Kidney tubule cell (primary cell): Measurements from ENCODE around the gene BCAR1.
"Not testable (repeated sequence)": the region's sequence is repeated elsewhere in the genome, so short reads cannot be mapped to it uniquely, and the experiment has no call there.

ENCODE experiments used
- DNase-seq: peaks from one replicate; pipeline ENCODE4 v3.0.0-alpha.2; 2018; ENCODE audit warnings: low spot score

BCAR1 gene

DNA sequence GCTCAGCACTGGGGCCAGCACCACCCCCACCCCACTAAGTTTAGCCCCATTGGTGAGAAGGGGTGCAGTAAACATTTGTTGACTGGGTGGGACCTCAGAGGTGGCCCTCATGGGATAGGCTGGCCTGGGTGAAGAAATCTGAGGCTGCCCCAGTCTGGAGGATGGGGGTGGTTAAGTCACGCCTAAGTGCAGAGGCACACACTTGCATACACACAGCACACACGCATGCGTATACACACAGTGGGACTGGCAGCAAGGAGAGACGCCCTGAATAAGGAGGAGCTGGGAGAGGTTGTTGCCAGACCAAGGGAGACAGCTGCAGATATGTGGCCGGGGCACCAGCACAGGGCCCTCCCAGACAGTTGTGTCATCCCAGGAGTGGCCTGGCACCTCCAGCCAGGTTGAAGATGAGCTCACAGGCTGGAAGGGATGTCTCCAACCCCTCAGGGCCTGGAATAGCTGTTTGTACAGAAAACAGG is 3.0 kb upstream of the BCAR1 start:
- DNase-seq, result peak; percentile 80

DNA sequence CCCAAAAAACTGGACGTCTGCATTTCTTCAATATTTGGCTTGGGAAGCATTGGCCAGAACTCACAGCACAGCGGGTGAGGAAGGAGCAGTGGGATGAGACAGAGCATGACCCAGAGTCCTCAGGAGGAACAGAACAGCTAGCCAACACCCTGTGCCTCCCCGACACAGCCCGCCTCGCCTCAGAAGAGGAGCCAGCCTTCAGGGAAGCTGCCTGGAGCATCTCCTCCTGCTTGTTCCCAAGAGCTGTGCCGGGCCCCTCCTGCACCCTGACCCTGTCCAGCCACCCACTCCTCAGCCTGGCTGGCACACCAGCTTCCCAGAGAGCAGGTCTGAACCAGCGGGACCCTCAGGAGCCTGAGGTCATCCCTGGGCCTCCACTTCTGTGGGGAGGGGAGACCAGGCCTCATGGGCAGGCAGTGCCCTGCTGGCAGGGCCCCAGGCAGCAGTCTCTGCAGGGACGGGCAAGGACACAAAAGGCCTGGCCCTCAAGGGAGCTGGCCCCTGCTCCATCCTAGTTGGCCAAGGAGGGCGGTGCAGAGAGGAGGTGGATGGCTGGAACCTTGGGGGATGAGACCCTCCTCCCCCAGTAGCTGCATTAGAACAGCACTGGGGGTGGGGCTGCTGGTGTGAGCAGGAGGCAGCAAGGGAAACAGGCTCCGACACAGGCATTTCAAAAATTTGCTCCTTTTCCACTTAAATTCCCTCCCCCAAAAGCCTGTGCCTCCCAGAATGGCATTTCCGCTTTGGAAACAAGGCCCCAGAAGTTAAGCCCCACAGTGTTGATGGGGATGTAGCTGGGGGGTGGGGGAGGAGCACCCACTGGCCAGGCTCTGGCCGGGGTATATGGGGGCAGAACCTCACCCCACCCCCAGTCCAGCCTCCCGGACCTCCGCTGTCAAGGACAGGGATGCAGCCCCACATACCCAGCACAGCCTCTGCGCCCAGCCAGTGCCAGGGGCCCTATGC is 1.8 kb upstream of the BCAR1 start:
- DNase-seq, result peak; percentile 36

DNA sequence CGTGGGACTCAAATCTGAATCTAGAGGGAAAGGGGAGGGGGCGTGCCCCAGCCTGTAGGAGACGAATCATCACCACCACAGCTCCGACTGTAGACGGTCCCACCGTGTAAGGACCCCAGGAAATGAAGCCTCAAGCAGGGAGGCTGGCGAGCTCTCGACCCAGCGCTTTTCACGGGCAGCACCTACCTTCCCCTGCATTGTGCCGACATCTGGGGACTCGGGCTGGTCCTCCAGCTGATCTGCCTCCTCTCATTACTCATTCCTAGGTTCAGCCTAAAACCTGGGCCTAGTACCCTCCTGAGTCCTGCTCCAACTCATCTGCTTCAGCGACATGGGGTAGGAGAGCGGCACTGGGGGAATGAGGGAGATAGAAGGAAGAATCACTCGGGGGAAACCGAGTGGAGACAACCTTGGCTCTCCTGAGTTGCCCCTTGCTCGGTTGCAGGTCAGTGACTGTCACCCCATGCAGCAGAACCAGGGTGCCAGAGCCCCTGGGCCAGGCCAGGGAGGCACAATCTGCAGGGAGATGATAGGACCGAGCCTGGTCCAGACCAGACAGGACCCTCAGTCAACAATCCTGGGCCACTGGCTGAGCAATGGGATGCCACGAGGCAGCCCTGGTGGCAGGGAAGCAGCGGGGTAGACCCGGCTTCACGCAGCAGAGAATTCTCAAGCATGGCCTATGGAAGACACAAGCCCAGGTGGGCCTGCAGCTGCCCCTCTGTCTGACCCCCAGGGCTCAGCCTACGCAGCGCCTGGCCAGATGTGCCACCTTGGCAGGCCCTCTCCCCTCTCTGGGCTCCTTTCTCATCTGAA is 833 bp upstream of the BCAR1 start:
- DNase-seq, result no peak

GRCh38 chr16:75250809-75251279 is 580 bp downstream of the BCAR1 start:
- DNase-seq, result peak; percentile 70

- peak; percentile 53 for DNase-seq
Observed at GRCh38 chr16:75250089-75250808, 1.2 kb downstream of the BCAR1 start.

DNA sequence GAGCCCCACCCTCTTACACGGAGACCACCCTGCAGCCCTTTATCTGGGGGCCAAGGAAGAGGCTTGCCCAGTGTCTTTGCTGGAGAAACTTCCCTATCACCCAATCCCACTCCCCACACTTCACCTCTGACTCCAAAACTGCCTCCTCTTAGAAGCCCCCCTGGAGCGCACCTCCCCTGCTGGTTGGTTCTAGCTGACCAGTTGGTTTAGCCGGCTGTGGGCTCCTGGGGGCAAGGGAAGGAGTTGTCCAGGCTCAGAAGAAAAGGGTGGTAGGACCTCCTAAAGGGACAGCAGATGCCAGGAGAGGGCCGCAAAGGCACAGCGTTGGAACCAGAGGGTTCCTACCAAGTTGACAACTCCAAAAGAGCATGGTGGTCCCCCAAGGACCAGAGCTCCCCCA is 2.0 kb downstream of the BCAR1 start:
- no peak for DNase-seq

DNA sequence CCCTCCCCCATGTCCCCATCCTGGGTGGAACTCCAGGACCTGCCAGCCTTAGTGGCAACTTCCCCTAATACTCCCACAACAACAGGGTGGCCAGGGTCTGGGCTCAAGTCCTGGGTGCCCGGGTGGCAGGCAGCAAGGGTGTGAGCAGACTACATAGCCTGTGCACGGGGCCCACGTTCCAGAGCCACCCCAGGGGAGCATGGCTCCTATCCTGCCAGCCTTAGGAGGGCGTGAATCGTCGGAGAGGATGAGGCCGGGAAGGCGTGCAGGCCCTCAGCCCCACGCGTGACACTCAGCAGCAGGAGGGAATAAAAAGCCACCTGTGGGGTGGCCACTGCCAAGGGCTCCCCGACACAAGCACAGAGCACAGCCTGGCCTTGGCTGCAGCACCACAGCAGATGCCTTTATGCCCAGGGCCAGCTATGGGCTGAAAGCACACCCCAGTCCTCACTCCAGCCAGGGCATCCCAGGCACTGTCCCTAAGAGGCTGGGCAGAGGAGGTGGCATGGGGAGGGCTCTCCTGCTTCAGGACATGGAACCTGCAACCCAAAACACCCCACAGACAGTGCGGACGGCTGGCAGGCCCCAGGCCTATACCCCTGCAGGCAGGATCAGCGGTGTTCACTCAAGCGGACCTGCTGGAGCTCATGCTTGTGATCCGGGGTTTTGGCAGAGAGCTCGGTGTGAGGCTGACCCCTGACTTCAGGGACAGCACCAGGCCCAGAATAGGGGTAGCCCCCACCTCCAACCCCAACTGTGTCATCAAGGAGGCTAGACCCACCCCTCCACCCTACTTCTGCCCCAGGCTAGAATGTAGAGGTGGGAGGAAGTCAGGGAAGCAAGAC is 2.7 kb downstream of the BCAR1 start:
- DNase-seq, result peak; percentile 64

DNA sequence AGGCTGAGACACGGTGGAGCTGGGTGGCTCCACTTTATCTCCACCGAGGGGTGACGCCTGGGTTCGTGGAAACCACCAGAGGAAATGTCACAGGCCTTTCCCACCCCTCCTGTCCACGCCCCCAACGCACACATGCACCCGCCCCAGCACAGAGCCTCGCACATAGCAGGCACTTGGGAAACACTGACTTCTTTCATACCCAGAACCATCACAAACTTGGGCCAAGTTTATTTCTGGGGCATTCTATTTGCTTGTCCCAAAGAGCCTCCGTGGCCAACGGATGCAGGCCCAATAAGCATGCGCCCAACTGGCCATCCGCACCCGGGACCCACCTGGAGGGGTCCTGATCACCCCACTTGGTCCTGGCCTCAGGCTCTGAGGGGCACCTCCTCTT is 3.3 kb downstream of the BCAR1 start:
- no peak for DNase-seq

DNA sequence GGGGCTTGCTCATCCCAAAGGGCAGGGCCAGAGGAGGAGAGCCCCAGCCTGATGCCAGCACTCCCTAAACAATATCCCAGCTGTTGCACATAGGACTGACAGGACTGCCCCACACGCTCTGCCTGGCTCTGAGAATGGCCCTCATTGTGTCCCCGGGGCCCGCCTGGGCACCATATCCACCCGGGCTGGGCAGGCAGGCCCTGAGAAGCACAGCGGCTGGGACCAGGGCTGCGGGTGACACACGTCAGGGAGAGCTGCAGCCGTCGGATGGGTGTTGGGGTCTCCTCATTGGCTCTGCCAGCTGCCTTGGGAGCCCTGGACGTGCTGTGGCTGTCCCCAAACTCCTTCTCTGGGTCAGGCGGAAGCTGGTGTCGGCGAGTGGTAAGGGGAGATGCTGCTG is 4.2 kb downstream of the BCAR1 start:
- DNase-seq, result no peak

DNA sequence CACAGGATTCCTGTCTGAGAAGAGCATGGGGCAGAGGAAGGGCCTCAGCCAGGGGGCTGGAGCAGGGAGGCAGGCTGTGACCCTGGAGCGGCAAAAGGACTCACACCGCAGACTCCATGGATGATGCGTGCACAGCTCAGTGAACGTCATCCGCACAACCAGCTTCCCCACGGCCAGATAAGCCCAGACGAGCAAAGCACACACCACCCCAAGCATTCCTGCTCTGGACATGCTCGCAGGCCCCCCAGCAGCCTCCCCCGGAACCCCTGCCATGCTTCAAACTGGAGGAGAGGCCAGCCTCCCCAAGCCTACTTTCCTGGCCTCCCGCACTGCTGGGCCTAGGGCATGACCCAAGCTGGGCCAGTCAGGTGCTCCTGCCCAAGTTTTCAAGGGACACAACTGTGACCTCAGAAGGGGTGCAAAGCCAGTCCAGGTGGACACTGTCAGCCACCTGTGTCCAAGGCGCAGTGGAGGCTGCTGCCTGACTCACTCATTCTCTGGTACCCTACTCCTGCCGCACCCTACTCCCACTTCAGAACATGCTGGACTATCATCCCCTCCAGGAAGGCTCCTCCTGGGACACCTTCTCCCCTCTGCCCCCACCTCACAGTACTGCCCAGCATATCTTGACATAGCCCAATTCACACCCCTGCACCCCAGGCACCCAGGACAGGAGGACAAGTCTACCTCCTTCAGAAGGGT is 4.8 kb downstream of the BCAR1 start:
- DNase-seq, result no peak

- DNase-seq, result peak; percentile 99
Observed at GRCh38 chr16:75244844-75245758, 6.3 kb downstream of the BCAR1 start.

GRCh38 chr16:75244225-75244809 is 7.1 kb downstream of the BCAR1 start:
- peak; percentile 54 for DNase-seq

- no peak for DNase-seq
Observed at GRCh38 chr16:75243667-75244224, 7.7 kb downstream of the BCAR1 start.

GRCh38 chr16:75242436-75243078 is 8.9 kb downstream of the BCAR1 start:
- not testable (repeated sequence) for DNase-seq

DNA sequence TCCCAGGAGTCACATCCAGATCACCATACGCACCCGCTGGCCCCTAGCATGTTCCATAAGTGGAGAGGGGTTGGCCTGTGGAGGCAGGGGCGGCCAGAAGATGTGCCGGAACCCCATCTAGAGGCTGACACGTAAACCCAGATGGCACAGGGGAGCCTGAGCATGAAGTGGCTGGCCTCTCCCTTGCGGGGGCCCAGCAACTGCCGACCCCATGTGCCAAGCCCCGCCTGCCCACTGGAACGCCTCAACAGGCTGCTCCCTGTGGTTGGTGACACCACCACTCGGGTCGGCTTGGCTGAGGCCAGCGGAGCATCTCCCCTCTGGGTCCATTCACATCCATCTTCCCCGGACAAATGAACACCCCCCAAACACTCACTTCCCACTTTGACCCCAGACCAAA is 9.5 kb downstream of the BCAR1 start:
- DNase-seq, result no peak

DNA sequence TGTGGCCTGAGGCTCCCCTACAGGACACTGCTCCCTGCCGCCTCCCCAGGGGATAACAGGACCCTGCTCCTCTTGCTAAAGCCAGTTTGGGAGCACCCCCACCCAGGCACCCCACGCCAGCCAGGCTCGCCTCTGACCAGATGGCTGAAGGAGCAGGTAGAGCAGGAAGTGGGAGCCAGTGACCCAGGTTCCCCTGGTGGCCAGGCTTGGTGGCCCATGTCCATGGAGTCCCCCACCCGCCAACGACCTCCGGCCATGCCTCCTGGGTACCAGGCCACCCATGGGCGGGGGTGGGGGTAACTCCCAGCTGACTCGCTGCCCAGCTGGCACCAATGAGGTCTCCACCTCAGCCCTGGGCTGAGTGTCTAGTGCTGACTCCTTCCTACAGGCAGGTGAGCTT is 10.0 kb downstream of the BCAR1 start:
- DNase-seq, result peak; percentile 40

DNA sequence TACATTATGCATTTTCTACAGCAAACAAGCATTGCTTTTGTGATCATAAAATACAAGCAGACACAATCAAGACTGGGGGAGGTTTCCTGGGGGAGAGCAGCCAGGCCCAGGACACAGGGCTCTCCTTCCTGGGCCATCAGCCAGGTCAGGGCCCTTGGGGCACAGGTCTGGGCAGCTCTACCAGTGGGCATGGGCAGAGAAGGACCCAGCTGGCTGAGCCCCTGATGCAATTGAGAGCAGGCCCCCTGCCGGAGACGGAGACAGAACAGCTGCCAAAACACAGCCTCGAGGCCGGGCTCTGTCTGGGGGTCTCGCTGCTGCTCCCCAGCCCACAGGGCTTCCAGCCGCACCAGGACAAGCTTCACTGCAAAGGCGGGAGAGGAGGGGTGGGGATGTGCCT is 10.8 kb downstream of the BCAR1 start:
- DNase-seq, result not testable (repeated sequence)

DNA sequence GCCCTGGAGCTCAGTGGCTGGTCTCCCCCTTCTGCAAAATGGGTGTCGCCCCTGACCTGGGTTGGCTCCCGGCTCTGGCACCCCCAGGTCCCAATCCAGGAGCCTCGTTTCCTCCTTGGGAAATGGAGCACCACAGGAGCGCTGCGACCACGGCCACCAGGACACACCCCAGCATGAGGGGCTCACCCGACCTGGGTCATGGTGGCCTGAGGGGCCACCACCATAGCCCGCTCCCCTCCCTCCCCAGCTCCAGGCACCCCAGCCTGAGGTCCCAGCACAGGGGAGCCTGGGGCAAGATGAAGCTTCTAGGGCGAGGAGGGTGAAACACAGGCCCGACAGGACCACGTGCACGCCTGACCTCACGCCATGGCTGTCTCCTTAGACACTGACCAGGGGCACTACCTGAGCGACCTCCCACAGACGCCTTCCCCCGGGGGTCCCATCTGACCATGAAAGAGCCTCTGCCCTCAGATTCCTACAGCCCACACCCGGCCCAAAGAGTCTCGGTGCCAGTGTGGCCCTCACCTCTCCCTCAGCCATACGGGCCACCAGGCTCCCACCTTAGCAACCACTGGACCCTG is 11.8 kb downstream of the BCAR1 start:
- no peak for DNase-seq
